Measurements from ENCODE around the gene SLC6A5.

DNA sequence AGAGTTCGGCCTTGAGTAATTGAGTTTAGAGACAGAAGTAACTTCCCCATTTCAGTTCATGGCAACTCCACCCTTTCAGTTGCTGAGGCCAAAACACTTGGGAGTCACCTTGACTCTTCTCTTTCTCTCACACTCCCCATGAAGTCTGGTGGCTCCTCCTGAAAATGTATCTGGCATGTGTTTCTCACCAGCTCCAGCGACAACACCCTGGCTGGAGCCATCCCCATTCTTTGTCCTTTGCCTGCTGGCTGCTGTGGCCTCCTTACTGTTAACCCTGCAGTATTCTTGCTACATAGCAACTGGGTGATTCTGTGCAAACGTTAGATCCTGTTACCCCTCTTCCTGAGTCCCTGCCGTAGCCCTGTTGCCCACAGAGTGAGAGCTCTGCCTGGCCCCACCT lies 23.8 kb downstream of the SLC6A5 start:
- TF ChIP-seq CTCF (IDR thresholded peaks at IDR 0.05) (no peak), POLR2A (IDR thresholded peaks at IDR 0.05) (no peak)
